WTC11 (cell line): ENCODE measurements around the gene LAD1.

ENCODE experiments used
- CBFB ChIP-seq: sonication (generic); formaldehyde crosslinking; IDR thresholded peaks from 2 replicates; pipeline ENCODE4 v1.8.1; 2022; ENCODE audit warnings: mild to moderate bottlenecking, low read depth, missing genetic modification reagents
- CTCF ChIP-seq: fragments of 200-600 bp; IDR thresholded peaks from 2 replicates; pipeline ENCODE4 v1.8.0; 2022; ENCODE audit warnings: antibody characterized with exemption
- IRF2 ChIP-seq: sonication (generic); formaldehyde crosslinking; IDR thresholded peaks from 2 replicates; pipeline ENCODE4 v1.8.0; 2022; ENCODE audit warnings: low read depth, missing genetic modification reagents, borderline replicate concordance
- JUN ChIP-seq: sonication (generic); formaldehyde crosslinking; IDR thresholded peaks from 2 replicates; pipeline ENCODE4 v1.8.0; 2023; ENCODE audit warnings: mild to moderate bottlenecking, missing genetic modification reagents
- MAX ChIP-seq: sonication (generic); formaldehyde crosslinking; IDR thresholded peaks from 2 replicates; pipeline ENCODE4 v1.8.0; 2022; ENCODE audit warnings: mild to moderate bottlenecking, missing genetic modification reagents
- NFATC4 ChIP-seq: fragments of 250-450 bp; sonication (Bioruptor Pico); IDR thresholded peaks from 2 replicates; pipeline ENCODE4 v1.9.0; 2021; ENCODE audit warnings: mild to moderate bottlenecking
- SP1 ChIP-seq: sonication (generic); formaldehyde crosslinking; conservative IDR thresholded peaks from 2 replicates; pipeline ENCODE4 v1.8.1; 2022; ENCODE audit warnings: missing genetic modification reagents
- USF1 ChIP-seq: sonication (generic); formaldehyde crosslinking; IDR thresholded peaks from 2 replicates; pipeline ENCODE4 v1.8.0; 2022; ENCODE audit warnings: mild to moderate bottlenecking, missing genetic modification reagents
- ZNF416 ChIP-seq: fragments of 250-450 bp; sonication (Bioruptor Pico); IDR thresholded peaks from 2 replicates; pipeline ENCODE4 v1.9.0; 2021; ENCODE audit warnings: mild to moderate bottlenecking, inconsistent platforms

- TF ChIP-seq IRF2 (CRISPR knock-in tag), result no peak
- TF ChIP-seq CTCF, result no peak
- TF ChIP-seq MAX (CRISPR knock-in tag), result no peak
- no peak for TF ChIP-seq USF1
- TF ChIP-seq JUN (CRISPR knock-in tag), result no peak
- no peak for TF ChIP-seq NFATC4 (CRISPR knock-in tag)
- no peak for TF ChIP-seq ZNF416 (CRISPR knock-in tag)
- TF ChIP-seq CBFB, result no peak
- no peak for TF ChIP-seq SP1
These were observed 28.8 kb upstream of the LAD1 start for GRCh38 chr1:201427963-201428362.
